DND-41 (cell line): ENCODE results near the gene RNF157.
"Not testable (repeated sequence)": the region's sequence is repeated elsewhere in the genome, so short reads cannot be mapped to it uniquely, and the experiment has no call there.

Experiments used
- ATAC-seq: fragments of 200-7000 bp; cut with Tn5 transposase; 3 replicates; pipeline ENCODE4 v1.9.1; 2021; ENCODE audit warnings: low read depth; ENCODE audit not compliant: insufficient read depth
- DNase-seq: peaks from one replicate; pipeline ENCODE4 v3.0.0-alpha.2; 2020
- H2AFZ ChIP-seq: 2 replicates; pipeline ENCODE4 v1.6.0; 2012; ENCODE audit warnings: low read depth, low read length
- H3K27ac ChIP-seq: 2 replicates; pipeline ENCODE4 v1.5.1; 2012; ENCODE audit warnings: low read length, inconsistent platforms
- H3K27me3 ChIP-seq: fragments of 200-600 bp; sonication (generic); 2 replicates; pipeline ENCODE4 v1.6.0; 2012; ENCODE audit warnings: low read length, mild to moderate bottlenecking, inconsistent platforms; ENCODE audit not compliant: insufficient read depth, poor library complexity
- H3K36me3 ChIP-seq: 2 replicates; pipeline ENCODE4 v1.5.1; 2012; ENCODE audit warnings: low read length, inconsistent platforms; ENCODE audit not compliant: insufficient read depth
- H3K4me1 ChIP-seq: 2 replicates; pipeline ENCODE4 v1.5.1; 2012; ENCODE audit warnings: mild to moderate bottlenecking, low read length; ENCODE audit not compliant: insufficient read depth
- H3K4me2 ChIP-seq: 2 replicates; pipeline ENCODE4 v1.6.0; 2012; ENCODE audit warnings: mild to moderate bottlenecking, moderate library complexity, low read length, inconsistent platforms; ENCODE audit not compliant: insufficient read depth
- H3K4me3 ChIP-seq, 2 experiments: fragments of 200-600 bp in 1 of 2; shearing (Covaris generic) in 1 of 2; 2 replicates each; pipeline ENCODE4 v1.5.1; 2012 to 2016; ENCODE audit warnings: inconsistent platforms in 2 of 2, low read length in 2 of 2, mild to moderate bottlenecking in 2 of 2, low read depth in 1 of 2, moderate library complexity in 1 of 2
- H3K79me2 ChIP-seq: 2 replicates; pipeline ENCODE4 v1.6.0; 2012; ENCODE audit warnings: low read length, inconsistent platforms; ENCODE audit not compliant: insufficient read depth
- H3K9ac ChIP-seq: 2 replicates; pipeline ENCODE4 v1.6.0; 2012; ENCODE audit warnings: low read depth, mild to moderate bottlenecking, inconsistent platforms, low read length, moderate library complexity
- H3K9me3 ChIP-seq: 2 replicates; pipeline ENCODE4 v1.5.1; 2012; ENCODE audit warnings: low read length, moderate library complexity, mild to moderate bottlenecking, inconsistent platforms; ENCODE audit not compliant: insufficient read depth, severe bottlenecking
- H4K20me1 ChIP-seq: 2 replicates; pipeline ENCODE4 v1.6.0; 2012; ENCODE audit warnings: low read length; ENCODE audit not compliant: insufficient read depth
- CTCF ChIP-seq: IDR thresholded peaks from 2 replicates; pipeline ENCODE4 v1.5.1; 2012; ENCODE audit warnings: borderline replicate concordance, low read length, moderate library complexity, mild to moderate bottlenecking; ENCODE audit not compliant: poor library complexity, severe bottlenecking; ENCODE audit errors: extremely low read depth
- EZH2 ChIP-seq: IDR thresholded peaks from 3 replicates; pipeline ENCODE4 v1.6.1; 2012; ENCODE audit warnings: borderline replicate concordance, low read depth, mild to moderate bottlenecking, moderate library complexity, low read length, inconsistent platforms; ENCODE audit not compliant: severe bottlenecking

RNF157 gene

GRCh38 chr17:76247304-76247703 lies 7.0 kb upstream of the RNF157 start:
- H3K9me3 ChIP-seq = no peaks in the 10 kb centered on the region
- DNase-seq = no peak
- TF ChIP-seq CTCF (no peak), EZH2 (no peak)
- peaks cover 39% of the 10 kb centered on the region for H3K4me1 ChIP-seq
- no peak overlapping the region for H2AFZ ChIP-seq
- no peaks in the 10 kb centered on the region for H3K27me3 ChIP-seq
- H3K79me2 ChIP-seq = no peaks in the 10 kb centered on the region
- H3K9ac ChIP-seq = no peak overlapping the region
- no peak overlapping the region for H3K4me2 ChIP-seq
- no peak overlapping the region for H3K4me3 ChIP-seq
- H3K27ac ChIP-seq = no peak overlapping the region
- H3K36me3 ChIP-seq = no peaks in the 10 kb centered on the region
- H4K20me1 ChIP-seq = no peaks in the 10 kb centered on the region
- no peak for ATAC-seq

GRCh38 chr17:76246080-76247066 lies 6.1 kb upstream of the RNF157 start:
- H2AFZ ChIP-seq = peak overlapping the region; percentile 60
- H3K27ac ChIP-seq = peak overlapping the region; percentile 82

GRCh38 chr17:76244721-76245120 lies 4.4 kb upstream of the RNF157 start:
- not testable (repeated sequence) for H4K20me1 ChIP-seq, H3K36me3 ChIP-seq, H3K27me3 ChIP-seq, H3K4me2 ChIP-seq, H3K4me3 ChIP-seq, H3K9ac ChIP-seq, H3K27ac ChIP-seq, ATAC-seq, H3K79me2 ChIP-seq, DNase-seq, H2AFZ ChIP-seq, H3K9me3 ChIP-seq
- peaks cover 29% of the 10 kb centered on the region for H3K4me1 ChIP-seq

More at GRCh38 chr17:76246080-76247066, 6.1 kb upstream of the RNF157 start:
- H3K4me1 ChIP-seq = peaks cover 30% of the 10 kb centered on the region
- TF ChIP-seq CTCF (no peak), EZH2 (no peak)
- no peaks in the 10 kb centered on the region for H4K20me1 ChIP-seq
- DNase-seq = peak; percentile 72
- peak overlapping the region; percentile 44 for H3K9ac ChIP-seq
- peak; percentile 89 for ATAC-seq
- no peaks in the 10 kb centered on the region for H3K36me3 ChIP-seq
- no peaks in the 10 kb centered on the region for H3K27me3 ChIP-seq
- H3K4me3 ChIP-seq = peak overlapping the region in 1 of 2 experiments; percentile 10; a peak in 1 of 4 replicates
- H3K4me2 ChIP-seq = peak overlapping the region; percentile 46
- no peaks in the 10 kb centered on the region for H3K9me3 ChIP-seq
- H3K79me2 ChIP-seq = no peaks in the 10 kb centered on the region

- no peaks in the 10 kb centered on the region for H3K79me2 ChIP-seq
- ATAC-seq (peak; percentile 72), DNase-seq (peak; percentile 73)
- no peaks in the 10 kb centered on the region for H4K20me1 ChIP-seq
- H3K27me3 ChIP-seq = no peaks in the 10 kb centered on the region
- H3K4me1 ChIP-seq = peaks cover 29% of the 10 kb centered on the region
- no peak overlapping the region for H3K4me3 ChIP-seq
- H3K9ac ChIP-seq = no peak overlapping the region
- no peak overlapping the region for H3K4me2 ChIP-seq
- H3K27ac ChIP-seq = peak overlapping the region; percentile 29; the same call in 1 of the 2 replicates
- no peaks in the 10 kb centered on the region for H3K9me3 ChIP-seq
- H3K36me3 ChIP-seq = no peaks in the 10 kb centered on the region
- H2AFZ ChIP-seq = no peak overlapping the region
- TF ChIP-seq EZH2 (no peak), CTCF (no peak)
Observed at GRCh38 chr17:76243826-76244679, 3.8 kb upstream of the RNF157 start.
